ENCODE data around the gene ZDHHC14. TPM values are rescaled to one million over a fixed set of nuclear protein-coding genes. Genes with fewer than 3 reads are reported as not detected.

The ZDHHC14 gene
- total and polyA plus RNA-seq, 8 donors, result 3.4 to 25.7 (median 7.4) TPM

DNA sequence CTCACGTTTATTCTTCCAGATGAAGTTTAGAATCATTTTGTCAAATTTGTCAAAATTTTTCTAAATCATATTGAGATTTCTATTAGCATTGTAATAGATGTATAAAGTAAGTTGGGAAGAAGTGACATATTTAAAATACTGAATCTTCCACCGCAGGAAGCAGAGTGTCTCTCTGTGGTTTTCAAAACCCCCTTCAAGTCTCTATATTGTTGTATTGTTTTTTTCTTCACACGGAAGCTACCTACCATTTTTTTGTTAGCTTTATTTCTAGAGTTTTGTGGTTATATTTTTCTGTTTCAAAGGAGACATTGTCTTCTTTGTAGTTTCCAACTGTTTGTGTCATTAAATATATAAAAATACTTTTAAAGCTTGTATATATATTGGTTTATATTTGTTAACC lies 188.6 kb downstream of the ZDHHC14 start:
- DNase-seq, result no peak
- WGBS, 5 donors, result 65 to 78% (median 69%) methylated on average over 3 of the region's 3 CpGs
- Histone ChIP-seq H3K9me3 (no peaks in the 10 kb centered on the region), H3K27ac (no peak overlapping the region), H3K27me3 (no peaks in the 10 kb centered on the region), H3K4me1 (no peaks in the 10 kb centered on the region), H3K4me3 (no peak overlapping the region), H3K36me3 (no peaks in the 10 kb centered on the region)
- TF ChIP-seq, protein P1, sequence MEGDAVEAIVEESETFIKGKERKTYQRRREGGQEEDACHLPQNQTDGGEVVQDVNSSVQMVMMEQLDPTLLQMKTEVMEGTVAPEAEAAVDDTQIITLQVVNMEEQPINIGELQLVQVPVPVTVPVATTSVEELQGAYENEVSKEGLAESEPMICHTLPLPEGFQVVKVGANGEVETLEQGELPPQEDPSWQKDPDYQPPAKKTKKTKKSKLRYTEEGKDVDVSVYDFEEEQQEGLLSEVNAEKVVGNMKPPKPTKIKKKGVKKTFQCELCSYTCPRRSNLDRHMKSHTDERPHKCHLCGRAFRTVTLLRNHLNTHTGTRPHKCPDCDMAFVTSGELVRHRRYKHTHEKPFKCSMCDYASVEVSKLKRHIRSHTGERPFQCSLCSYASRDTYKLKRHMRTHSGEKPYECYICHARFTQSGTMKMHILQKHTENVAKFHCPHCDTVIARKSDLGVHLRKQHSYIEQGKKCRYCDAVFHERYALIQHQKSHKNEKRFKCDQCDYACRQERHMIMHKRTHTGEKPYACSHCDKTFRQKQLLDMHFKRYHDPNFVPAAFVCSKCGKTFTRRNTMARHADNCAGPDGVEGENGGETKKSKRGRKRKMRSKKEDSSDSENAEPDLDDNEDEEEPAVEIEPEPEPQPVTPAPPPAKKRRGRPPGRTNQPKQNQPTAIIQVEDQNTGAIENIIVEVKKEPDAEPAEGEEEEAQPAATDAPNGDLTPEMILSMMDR (IDR thresholded peaks at IDR 0.05), result no peak
- TF ChIP-seq POLR2AphosphoS5 (IDR thresholded peaks at IDR 0.05) (no peak), POLR2A (IDR thresholded peaks at IDR 0.05) (no peak), EP300 (IDR thresholded peaks at IDR 0.05) (no peak)
- intact Hi-C loops (cut with DNase I; ENCODE audit: low total_unique reads), result no loop called here

DNA sequence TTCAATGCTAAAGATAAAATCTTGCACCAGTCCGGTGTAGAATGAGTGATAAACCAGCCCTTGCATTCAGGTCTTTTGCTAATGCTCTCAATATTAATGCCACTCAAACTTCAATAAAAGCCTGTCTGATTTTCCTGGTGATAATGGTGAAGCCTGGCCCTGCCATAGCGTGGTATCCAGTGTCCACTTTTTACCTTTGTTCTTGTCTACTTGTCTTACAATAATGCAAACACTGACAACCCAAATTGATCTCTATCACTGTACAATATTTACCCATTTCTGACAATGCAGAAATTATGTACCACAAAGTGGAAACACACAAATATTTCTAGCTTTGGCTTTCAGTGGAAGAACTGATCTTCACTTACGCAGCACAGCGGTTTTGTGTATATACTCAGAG lies 189.1 kb downstream of the ZDHHC14 start:
- Histone ChIP-seq H3K27ac (no peak overlapping the region), H3K4me3 (no peak overlapping the region), H3K36me3 (no peaks in the 10 kb centered on the region), H3K9me3 (no peaks in the 10 kb centered on the region), H3K27me3 (no peaks in the 10 kb centered on the region), H3K4me1 (no peaks in the 10 kb centered on the region)
- no peak for DNase-seq
- intact Hi-C loops (cut with DNase I; ENCODE audit: low total_unique reads), result no loop called here
- 54 to 73% (median 57%) methylated on average over 4 of the region's 4 CpGs for WGBS, 5 donors
- TF ChIP-seq EP300 (IDR thresholded peaks at IDR 0.05) (no peak), POLR2AphosphoS5 (IDR thresholded peaks at IDR 0.05) (no peak), POLR2A (IDR thresholded peaks at IDR 0.05) (no peak)
- TF ChIP-seq, protein P1 (IDR thresholded peaks at IDR 0.05), result no peak

DNA sequence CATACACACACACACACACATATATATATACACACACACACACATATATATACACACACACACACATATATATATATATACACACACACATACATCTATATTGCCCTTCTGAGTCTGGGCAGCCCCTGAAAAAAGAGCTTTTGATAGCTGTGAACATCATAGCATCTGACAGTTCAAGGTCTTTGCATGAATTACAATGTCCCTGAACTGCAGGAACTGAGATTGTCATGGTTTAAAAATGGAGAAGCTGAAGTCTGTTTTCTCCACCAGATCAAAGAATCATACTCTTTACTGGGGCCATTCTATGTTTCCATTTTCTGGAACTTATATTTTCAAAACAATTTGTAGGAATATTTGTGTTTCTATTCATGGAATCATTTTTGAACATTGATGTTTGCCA lies 189.8 kb downstream of the ZDHHC14 start:
- H3K4me1 ChIP-seq, result no peaks in the 10 kb centered on the region
- H3K9me3 ChIP-seq, result no peaks in the 10 kb centered on the region
- H3K36me3 ChIP-seq, result no peaks in the 10 kb centered on the region
- DNase-seq, result no peak
- TF ChIP-seq, protein P1 (IDR thresholded peaks at IDR 0.05), result no peak
- TF ChIP-seq POLR2A (IDR thresholded peaks at IDR 0.05) (no peak), EP300 (IDR thresholded peaks at IDR 0.05) (no peak), POLR2AphosphoS5 (IDR thresholded peaks at IDR 0.05) (no peak)
- H3K4me3 ChIP-seq, result no peak overlapping the region
- no peaks in the 10 kb centered on the region for H3K27me3 ChIP-seq
- no peak overlapping the region for H3K27ac ChIP-seq
- intact Hi-C loops (cut with DNase I; ENCODE audit: low total_unique reads), result no loop called here

DNA sequence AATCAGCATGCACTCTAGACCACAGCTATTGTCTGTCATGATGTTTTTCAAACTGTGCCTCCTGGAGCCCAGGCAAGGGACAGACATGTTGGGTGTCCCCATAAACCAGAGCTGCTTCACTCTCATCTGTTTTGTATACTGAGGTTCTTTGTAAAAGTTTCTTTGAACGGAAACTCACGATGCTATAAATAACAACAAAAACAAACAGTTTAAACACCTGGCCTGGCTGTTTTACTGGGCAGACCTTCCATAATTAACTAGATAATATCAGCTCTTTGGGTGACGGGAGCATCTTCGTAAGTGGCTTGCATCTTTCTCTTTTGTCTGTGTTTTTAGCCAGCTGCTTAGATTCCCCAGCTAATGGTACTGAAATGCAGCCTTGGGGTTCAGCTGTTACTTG lies 190.3 kb downstream of the ZDHHC14 start:
- WGBS, 5 donors, result 77 to 81% (median 78%) methylated on average over 4 of the region's 4 CpGs

More for the DNA sequence above, 190.3 kb downstream of the ZDHHC14 start:
- Histone ChIP-seq H3K9me3 (no peaks in the 10 kb centered on the region), H3K4me3 (no peak overlapping the region), H3K36me3 (no peaks in the 10 kb centered on the region), H3K27me3 (no peaks in the 10 kb centered on the region), H3K4me1 (no peaks in the 10 kb centered on the region), H3K27ac (no peak overlapping the region)
- TF ChIP-seq, protein P1 (IDR thresholded peaks at IDR 0.05), result no peak
- TF ChIP-seq POLR2AphosphoS5 (IDR thresholded peaks at IDR 0.05), result no peak
- no peak for DNase-seq
- intact Hi-C loops (cut with DNase I; ENCODE audit: low total_unique reads), result no loop called here
